Measurements from ENCODE around the gene LINC01488. TPM values are rescaled to one million over a fixed set of nuclear protein-coding genes. Genes with fewer than 3 reads are reported as not detected.

Gene LINC01488
- polyA plus RNA-seq, 1 experiment, result not detected

DNA sequence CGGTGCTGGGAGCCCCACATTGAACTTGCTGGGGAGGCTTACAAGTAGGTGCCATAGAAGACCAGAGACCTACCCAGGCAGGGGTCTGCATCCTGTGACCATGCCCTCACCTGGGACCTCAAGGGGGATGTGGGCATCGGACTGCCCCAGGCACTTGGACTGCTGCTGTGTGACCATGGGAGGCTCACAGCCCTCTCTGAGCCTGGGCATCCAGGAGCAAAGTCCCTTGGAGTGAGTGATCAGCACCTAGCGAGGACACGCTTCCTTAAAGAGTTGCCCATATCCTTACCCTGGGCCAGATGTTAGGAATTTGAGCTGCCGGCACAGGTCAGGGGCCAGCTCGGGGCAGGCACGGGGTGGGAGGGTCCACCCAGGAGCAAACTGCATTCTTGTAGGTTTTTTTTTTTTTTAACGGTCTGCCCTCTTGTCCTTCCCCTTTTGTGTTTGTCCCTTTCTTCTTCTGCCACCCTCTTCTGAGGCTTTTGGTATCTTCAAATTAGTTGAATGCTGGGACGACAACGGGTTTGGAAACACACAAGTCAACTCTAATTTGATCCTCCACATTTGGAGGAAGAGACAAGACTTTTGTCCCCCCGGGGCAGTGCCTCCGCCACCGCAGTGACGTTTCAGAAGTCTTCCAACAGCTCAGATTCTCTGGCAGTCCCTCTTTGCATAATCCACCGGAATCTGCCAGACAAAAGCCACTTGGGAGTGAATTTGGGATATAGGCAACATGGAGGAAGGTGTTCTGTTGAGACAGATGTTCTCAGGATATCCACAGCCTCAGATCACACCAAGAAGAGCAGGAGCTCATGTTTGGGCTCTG, 46.1 kb upstream of the LINC01488 start:
- CTCF ChIA-PET, result interaction anchor here (1.0 kb wide), 1 partner anchor 334 kb away, joined by 4 read pairs; no protein-coding TSS in a partner anchor

GRCh38 chr11:69436041-69436982, 45.2 kb upstream of the LINC01488 start:
- no peak for DNase-seq (ENCODE audit: low read depth, low spot score)
- no peak overlapping the region for H3K27ac ChIP-seq (ENCODE audit: low read depth, low read length)
- H3K27me3 ChIP-seq (ENCODE audit: control insufficient read depth, insufficient read depth, low read length), result no peaks in the 10 kb centered on the region
- no peak for TF ChIP-seq CTCF (IDR thresholded peaks at IDR 0.05; ENCODE audit: low read depth, low read length)
- ChIA-PET CTCF (interaction anchor here (1.0 kb wide), 1 partner anchor 335 kb away, joined by 4 read pairs; no protein-coding TSS in a partner anchor), POLR2A (no interaction called here)
- H3K9me3 ChIP-seq (ENCODE audit: control insufficient read depth, insufficient read depth, low read length), result no peaks in the 10 kb centered on the region; the same call in 1 of the 2 replicates
- H3K4me3 ChIP-seq (ENCODE audit: low read depth, low read length), result no peak overlapping the region

More for the DNA sequence above, 46.1 kb upstream of the LINC01488 start:
- H3K27ac ChIP-seq (ENCODE audit: low read depth, low read length), result no peak overlapping the region
- no peak overlapping the region for H3K4me3 ChIP-seq (ENCODE audit: low read depth, low read length)
- no peaks in the 10 kb centered on the region for H3K27me3 ChIP-seq (ENCODE audit: control insufficient read depth, insufficient read depth, low read length)
- H3K9me3 ChIP-seq (ENCODE audit: control insufficient read depth, insufficient read depth, low read length), result no peaks in the 10 kb centered on the region; the same call in 1 of the 2 replicates
- POLR2A ChIA-PET, result no interaction called here
- no peak for DNase-seq (ENCODE audit: low read depth, low spot score)
- TF ChIP-seq CTCF (IDR thresholded peaks at IDR 0.05; ENCODE audit: low read depth, low read length), result no peak

- Histone ChIP-seq H3K27me3 (ENCODE audit: control insufficient read depth, insufficient read depth, low read length) (no peaks in the 10 kb centered on the region), H3K27ac (ENCODE audit: low read depth, low read length) (no peak overlapping the region), H3K9me3 (ENCODE audit: control insufficient read depth, insufficient read depth, low read length) (no peaks in the 10 kb centered on the region; the same call in 1 of the 2 replicates), H3K4me3 (ENCODE audit: low read depth, low read length) (no peak overlapping the region)
- ChIA-PET CTCF (no interaction called here), POLR2A (no interaction called here)
- no peak for DNase-seq (ENCODE audit: low read depth, low spot score)
- no peak for TF ChIP-seq CTCF (IDR thresholded peaks at IDR 0.05; ENCODE audit: low read depth, low read length)
Measured at GRCh38 chr11:69437001-69437875, 44.2 kb upstream of the LINC01488 start.

- ChIA-PET POLR2A (no interaction called here), CTCF (no interaction called here)
- H3K27me3 ChIP-seq (ENCODE audit: control insufficient read depth, insufficient read depth, low read length), result no peaks in the 10 kb centered on the region
- no peak overlapping the region for H3K27ac ChIP-seq (ENCODE audit: low read depth, low read length)
- no peak for DNase-seq (ENCODE audit: low read depth, low spot score)
- no peak for TF ChIP-seq CTCF (IDR thresholded peaks at IDR 0.05; ENCODE audit: low read depth, low read length)
- no peak overlapping the region for H3K4me3 ChIP-seq (ENCODE audit: low read depth, low read length)
- H3K9me3 ChIP-seq (ENCODE audit: control insufficient read depth, insufficient read depth, low read length), result no peaks in the 10 kb centered on the region; the same call in 1 of the 2 replicates
Measured at GRCh38 chr11:69437876-69438205, 43.6 kb upstream of the LINC01488 start.

Measured in AG04450 (cell line).